GM13977 (cell line): ENCODE measurements around the gene GMDS.

Source experiments
- DNase-seq: peaks from one replicate; pipeline ENCODE4 v3.0.0; 2012; ENCODE audit warnings: low spot score
- in situ Hi-C: fragments of 300-500 bp; cut with MboI; formaldehyde crosslinking; loops from one replicate; pipeline ENCODE4 v1.12.0; 2022; ENCODE audit warnings: low sequenced_read_pairs, low pct_unique_long_range_greater_than_20kb, mixed read lengths, inconsistent platforms; ENCODE audit not compliant: unreplicated experiment
- TF ChIP-seq, protein P1 (sequence below): IDR thresholded peaks from 2 replicates; pipeline ENCODE4 v1.5.1; 2012; ENCODE audit warnings: mild to moderate bottlenecking, control low read depth; ENCODE audit not compliant: insufficient read depth; ENCODE audit errors: extremely low read depth, missing control alignments

Gene GMDS

DNA sequence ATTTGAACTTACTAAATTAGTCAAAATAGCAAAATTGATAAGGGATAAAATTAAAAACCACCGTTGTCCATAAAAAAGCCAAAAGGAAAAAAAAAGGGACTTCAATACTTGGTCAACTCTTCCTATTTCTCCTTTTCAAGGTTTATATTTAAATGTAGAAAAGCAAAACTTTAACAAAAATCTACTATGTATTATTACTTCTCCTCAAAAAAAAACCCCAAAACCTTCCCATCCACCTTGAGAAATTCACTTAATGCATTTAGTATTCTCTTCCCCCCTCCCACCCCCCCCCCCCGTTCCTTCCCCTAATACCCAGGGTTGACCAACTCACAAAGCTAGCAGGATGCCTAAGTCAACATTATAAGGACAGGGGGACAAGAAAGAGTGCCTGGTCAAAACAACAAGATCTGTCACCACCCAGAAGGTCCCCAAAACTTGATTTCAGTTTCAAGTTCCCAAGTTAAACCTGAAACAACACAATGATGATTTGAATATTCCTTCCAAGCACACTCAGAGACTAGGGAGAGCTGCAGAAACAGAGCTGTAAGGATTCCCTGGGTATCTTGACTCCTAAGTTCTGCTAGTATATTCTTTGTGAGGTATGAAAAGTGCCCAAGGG, 14.6 kb downstream of the GMDS start:
- DNase-seq = peak; percentile 39
- in situ Hi-C loops = no loop called here

DNA sequence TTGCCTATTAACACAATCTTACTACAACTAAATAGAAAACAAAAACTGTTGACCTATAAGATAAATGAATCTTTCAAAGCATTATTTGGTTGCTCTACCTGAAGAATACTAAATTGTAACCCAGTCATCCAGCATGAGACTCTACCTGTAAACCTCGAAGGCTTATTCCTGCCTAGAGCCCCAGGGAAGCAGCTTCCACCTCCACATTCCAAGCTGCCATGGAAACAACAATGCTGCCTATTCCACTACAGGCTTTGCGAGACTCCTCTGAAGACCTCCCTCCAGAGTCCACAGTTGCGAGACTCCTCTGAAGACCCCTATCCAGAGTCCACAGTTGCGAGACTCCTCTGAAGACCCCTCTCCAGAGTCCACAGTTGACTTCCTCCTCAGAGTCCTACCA, 15.7 kb downstream of the GMDS start:
- DNase-seq = no peak
- in situ Hi-C loops = no loop called here
- TF ChIP-seq, protein P1, sequence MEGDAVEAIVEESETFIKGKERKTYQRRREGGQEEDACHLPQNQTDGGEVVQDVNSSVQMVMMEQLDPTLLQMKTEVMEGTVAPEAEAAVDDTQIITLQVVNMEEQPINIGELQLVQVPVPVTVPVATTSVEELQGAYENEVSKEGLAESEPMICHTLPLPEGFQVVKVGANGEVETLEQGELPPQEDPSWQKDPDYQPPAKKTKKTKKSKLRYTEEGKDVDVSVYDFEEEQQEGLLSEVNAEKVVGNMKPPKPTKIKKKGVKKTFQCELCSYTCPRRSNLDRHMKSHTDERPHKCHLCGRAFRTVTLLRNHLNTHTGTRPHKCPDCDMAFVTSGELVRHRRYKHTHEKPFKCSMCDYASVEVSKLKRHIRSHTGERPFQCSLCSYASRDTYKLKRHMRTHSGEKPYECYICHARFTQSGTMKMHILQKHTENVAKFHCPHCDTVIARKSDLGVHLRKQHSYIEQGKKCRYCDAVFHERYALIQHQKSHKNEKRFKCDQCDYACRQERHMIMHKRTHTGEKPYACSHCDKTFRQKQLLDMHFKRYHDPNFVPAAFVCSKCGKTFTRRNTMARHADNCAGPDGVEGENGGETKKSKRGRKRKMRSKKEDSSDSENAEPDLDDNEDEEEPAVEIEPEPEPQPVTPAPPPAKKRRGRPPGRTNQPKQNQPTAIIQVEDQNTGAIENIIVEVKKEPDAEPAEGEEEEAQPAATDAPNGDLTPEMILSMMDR = no peak

More for the DNA sequence above, 14.6 kb downstream of the GMDS start:
- TF ChIP-seq, protein P1 = no peak

DNA sequence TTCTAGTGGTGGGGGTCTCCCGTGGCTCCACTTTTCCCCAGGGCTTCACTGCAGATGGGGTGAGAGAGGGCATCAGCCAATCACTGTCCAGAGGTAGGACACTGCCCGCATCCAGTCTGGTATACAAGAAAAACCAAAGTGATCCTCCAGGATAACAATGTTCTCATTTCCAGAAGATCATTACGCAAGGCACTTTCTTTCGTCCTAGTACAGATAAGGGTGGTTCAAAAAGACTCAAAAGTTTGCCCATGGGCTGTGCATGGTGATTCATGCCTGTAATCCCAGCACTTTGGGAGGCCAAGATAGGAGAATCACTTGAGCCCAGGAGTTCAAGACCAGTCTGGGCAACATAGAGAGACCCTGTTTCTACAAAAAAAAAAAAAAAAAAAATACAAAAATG, 16.4 kb downstream of the GMDS start:
- DNase-seq = no peak
- in situ Hi-C loops = no loop called here
- TF ChIP-seq, protein P1 = no peak

DNA sequence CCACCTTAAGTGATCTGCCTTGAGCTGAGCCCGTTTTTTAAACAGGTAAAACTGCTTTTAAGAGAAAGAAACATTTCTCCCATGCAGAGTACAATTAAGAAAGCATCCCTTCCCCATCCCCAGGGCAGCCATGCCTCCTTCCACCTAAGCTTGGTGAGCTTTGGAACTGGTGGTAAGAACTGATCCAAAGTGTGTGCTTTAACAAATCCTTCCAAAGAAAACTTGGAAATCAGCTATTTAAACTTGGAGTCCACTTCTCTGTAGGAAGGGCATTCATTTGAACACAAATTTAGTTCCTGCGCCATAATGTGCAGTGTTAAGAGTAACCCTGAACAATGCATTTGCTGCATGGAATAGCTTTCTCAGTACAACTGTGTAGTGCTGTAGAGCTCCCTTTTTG, 17.0 kb downstream of the GMDS start:
- TF ChIP-seq, protein P1 = no peak
- DNase-seq = no peak
- in situ Hi-C loops = no loop called here

DNA sequence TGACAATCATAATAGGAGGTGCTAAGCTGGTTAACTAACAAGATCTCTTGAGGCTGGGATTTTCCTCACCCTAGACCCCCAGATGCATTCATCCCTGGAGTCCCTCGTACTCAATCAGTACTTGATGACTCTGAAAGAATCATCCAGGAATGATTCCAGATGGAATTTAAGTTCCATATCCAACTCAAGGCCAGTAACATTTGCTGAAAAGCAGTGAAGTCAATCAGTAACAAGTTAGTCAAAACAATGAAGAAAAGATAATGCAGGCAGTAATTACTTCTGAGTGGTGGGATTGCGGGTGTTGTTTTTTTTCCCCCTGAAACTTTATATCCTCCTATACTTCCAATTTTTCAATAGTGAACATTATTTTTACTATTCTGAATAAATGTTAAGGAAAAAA, 18.6 kb downstream of the GMDS start:
- TF ChIP-seq, protein P1 = no peak
- no peak for DNase-seq
- in situ Hi-C loops = no loop called here

DNA sequence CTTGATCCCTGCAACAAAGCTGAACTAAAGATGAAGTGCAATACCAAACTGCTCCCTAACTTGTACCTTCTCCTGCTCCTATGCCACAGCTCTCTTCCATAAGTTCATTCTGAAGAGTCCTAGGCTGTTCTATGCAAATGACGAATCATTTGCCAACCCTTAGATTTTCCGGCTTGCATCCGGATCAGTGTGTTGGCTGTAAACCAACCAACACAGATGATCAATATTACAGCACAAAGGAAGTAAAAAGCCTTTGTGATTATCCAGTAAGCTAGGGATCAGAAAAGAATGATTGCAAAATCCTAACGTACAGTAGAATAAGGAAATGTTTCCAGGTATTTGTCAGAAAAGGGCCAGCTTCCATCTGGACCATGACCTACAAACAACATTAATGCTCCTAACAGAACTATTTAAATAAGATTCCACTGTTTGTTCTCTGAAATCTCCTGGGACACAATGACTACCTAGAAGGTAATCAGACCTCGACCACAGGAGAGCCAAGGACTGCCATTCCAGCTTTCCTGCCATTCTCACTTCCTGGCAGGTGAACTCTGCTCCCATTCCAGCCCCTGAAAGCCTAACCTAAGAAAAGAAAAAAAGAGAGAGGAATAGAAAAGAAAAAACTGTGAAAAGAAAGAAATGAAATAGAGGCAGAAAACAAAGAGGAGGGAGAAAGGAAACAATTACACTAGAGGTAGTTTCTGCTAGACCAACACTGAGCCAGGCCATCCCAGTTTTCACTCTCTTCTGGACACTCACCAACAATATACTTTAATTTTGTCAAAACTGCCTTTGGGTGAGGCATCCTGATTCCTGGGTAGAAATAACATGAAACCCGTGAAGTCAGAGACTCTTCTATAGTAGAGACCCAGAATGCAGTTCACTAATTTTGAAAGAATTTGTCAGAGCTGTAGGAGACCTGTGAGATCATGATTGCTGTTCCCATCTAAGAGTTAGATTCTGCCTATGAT, 19.7 kb downstream of the GMDS start:
- TF ChIP-seq, protein P1 = no peak
- in situ Hi-C loops = no loop called here
- DNase-seq = no peak
